T47D (cell line): ENCODE measurements around the gene GDAP1L1.

Experiments
- DNase-seq, 2 experiments: peaks; one replicate each; pipeline versions ENCODE4 v3.0.0 to v3.0.0-alpha.2; 2011 to 2012; ENCODE audit warnings: low read depth in 1 of 2, low spot score in 1 of 2
- JUND ChIP-seq: IDR thresholded peaks from 2 replicates; pipeline ENCODE4 v1.6.1; 2012; ENCODE audit warnings: low read depth
- in situ Hi-C: cut with HindIII; loops from 2 replicates; pipeline ENCODE4 v1.10.0; 2016; ENCODE audit warnings: low sequenced_read_pairs, low pct_unique_long_range_greater_than_20kb

Gene GDAP1L1

GRCh38 chr20:44247131-44247571, at the start of gene GDAP1L1:
Gene GDAP1L1, plus strand, starts transcription at chr20:44247308. Its CDS starts 27 bp downstream, at chr20:44247335.
- no peak for TF ChIP-seq JUND
- in situ Hi-C loops, result no loop called here
- DNase-seq, result no peak

- no peak for DNase-seq
- in situ Hi-C loops, result no loop called here
- no peak for TF ChIP-seq JUND
Measured at GRCh38 chr20:44198872-44199271, 48.2 kb upstream of the GDAP1L1 start.

DNA sequence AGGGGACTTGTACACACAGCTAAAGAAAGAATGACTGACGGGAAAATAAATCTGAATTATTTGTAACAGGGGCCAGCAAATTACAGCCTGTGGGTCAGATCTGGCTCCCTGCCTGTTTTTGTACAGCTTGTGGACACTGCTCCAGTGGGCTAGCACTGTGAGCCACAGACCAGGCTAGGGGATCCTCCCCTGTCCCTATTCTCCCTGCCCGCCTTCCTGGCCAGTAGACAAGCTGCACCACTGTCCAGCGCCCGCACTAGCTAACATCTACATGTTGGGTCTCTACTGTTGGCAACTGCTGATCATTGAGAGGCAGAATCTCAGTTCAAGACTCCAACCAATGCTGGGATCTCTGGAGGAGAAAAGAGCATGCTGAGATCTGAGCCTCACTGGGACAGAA, 47.2 kb upstream of the GDAP1L1 start:
- no peak for DNase-seq
- in situ Hi-C loops, result no loop called here
- no peak for TF ChIP-seq JUND

DNA sequence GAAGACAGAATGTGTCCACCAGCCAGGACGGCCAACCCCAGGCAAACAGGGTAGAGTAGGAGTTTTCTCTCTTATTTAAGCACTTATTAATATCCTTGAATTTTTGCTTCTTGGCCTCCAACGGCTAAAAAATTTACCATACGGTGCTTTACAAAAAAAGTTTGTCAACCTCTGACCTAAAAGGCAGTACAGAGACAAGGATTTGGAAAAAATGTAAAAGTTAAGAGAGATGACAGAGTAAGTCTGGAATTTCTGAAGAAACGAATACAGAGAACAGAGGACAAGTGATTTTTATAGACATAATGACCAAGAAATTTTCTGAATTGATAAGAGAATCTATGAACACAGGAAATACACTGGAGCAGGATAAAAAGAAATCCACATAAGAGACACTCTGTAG, 46.7 kb upstream of the GDAP1L1 start:
- no peak for DNase-seq
- in situ Hi-C loops, result no loop called here
- TF ChIP-seq JUND, result no peak

DNA sequence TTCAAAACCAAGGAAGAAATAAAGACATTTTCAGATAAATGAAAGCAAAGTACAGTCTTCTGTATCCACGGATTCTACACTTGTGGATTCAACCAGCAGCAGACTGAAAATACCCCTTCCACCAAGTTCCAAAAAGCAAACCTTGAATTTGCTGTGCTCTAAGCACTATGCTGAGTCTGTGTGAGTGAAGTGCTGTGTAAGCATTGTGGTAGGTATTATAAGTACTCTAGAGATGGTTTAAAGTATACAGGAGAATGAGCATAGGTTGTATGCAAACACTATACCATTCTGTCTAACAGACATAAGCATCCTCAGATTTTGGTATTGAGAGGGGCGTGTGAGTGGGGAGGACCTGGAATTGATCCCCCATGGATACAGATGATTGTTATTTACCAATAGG, 46.1 kb upstream of the GDAP1L1 start:
- no peak for DNase-seq
- in situ Hi-C loops, result no loop called here
- TF ChIP-seq JUND, result no peak

GRCh38 chr20:44203161-44203560, 43.9 kb upstream of the GDAP1L1 start:
- in situ Hi-C loops, result no loop called here
- DNase-seq, result no peak
- no peak for TF ChIP-seq JUND

DNA sequence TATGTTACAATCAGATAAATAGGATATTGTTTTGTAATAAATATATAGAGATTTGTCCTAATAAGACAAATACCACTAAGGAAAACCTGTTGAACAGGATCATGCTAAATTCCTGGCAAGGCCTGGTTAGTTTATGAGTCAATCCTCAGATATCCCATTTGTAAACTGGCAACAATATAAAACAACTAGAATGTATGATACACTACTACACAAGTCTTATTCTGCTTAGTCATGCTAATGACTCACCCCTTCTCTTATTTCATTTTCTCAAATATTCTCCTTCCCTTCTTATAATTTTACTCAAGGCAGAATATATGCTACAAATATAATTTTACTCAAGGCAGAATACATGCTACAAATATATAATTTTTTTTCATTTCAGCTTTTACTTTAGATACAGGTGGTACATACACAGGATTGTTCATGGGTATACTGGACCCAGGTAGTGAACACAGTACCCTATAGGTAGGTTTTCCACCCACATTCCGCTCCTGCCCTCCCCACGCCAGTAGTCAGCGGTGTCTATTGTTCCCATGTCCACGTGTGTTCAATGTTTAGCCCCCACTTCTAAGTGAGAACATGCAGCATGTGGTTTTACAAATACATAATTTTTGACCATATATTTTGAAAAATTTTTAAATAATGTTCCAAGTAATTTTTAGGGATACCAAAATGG, 42.8 kb upstream of the GDAP1L1 start:
- TF ChIP-seq JUND, result peak; percentile 94
- peak; percentile 73 to 90 for DNase-seq
- in situ Hi-C loops, result no loop called here

DNA sequence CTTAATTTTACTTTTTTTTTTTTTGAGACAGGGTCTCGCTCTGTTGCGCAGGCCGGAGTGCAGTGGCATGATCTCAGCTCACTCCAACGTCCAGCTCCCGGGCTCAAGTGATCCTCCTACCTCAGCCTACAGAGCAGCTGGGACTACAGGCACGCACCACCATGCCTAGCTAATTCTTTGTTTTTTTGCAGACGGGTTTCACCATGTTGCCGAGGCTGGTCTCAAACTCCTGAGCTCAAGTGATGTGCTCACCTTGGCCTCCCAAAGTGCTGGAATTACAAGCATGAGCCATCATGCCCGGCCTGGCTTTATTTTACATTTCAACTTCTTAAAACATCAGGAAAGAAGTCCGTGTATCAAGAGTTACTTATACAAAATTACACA, 42.3 kb upstream of the GDAP1L1 start:
- no peak for TF ChIP-seq JUND
- no peak for DNase-seq
- in situ Hi-C loops, result no loop called here

DNA sequence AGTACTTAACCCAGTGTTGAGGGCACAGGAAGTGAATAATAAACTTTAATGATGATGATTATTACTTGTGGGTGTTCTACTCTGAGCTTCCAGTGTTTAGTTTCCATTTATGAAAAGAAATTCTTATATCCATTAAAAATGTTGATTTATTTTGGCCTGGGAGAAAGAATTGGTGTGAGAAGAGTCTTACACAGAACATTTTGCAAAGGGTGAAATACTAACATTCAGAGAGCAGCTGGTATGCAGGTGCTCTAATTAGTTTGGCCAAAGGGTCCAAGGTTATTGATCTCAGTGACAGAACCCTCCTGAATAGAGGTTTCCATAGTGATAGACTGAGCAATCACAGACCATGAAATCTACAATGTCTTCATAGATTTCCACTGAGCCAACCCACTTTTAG, 41.0 kb upstream of the GDAP1L1 start:
- in situ Hi-C loops, result no loop called here
- DNase-seq, result no peak
- no peak for TF ChIP-seq JUND

- TF ChIP-seq JUND, result no peak
- in situ Hi-C loops, result no loop called here
- DNase-seq, result no peak
Measured at GRCh38 chr20:44207126-44207723, 39.9 kb upstream of the GDAP1L1 start.

DNA sequence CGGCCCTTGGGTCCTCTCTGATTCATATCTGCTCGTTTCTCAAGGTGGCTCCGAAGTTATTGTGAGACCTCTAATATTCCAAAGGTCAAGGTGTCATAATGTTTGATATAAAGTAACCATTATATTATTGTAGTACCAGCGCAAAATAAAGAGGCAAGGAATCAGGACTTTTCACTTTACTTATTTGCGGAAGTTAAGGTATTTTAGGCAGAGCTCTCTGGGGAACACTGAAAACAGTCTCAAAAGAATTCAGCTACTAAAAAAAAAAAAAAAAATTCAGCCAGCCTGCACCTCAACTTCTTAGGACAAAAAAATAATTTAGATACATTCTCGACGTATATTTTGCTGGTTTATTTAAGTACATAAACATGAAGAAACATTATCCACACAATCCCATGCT, 38.9 kb upstream of the GDAP1L1 start:
- DNase-seq, result no peak
- TF ChIP-seq JUND, result no peak
- in situ Hi-C loops, result no loop called here

- TF ChIP-seq JUND, result no peak
- in situ Hi-C loops, result no loop called here
- peak; percentile 54 to 61 for DNase-seq
Measured at GRCh38 chr20:44208770-44209169, 38.3 kb upstream of the GDAP1L1 start.

GRCh38 chr20:44209686-44210405, 37.3 kb upstream of the GDAP1L1 start:
- in situ Hi-C loops, result no loop called here
- DNase-seq, result no peak
- no peak for TF ChIP-seq JUND
